HCT116 (cell line): ENCODE data around the gene KCMF1. TPM values are rescaled to one million over a fixed set of nuclear protein-coding genes. Genes with fewer than 3 reads are reported as not detected.

Experiments
- ATAC-seq: fragments of 200-7000 bp; cut with Tn5 transposase; 2 replicates; pipeline ENCODE4 v1.9.1; 2020; ENCODE audit warnings: mild to moderate bottlenecking, moderate library complexity
- BruUV-seq: library from RNA; stranded (reverse); fragments of 400-500 nt; replicated peaks from 2 replicates; lab custom pipeline; 2021; lab: Mats Ljungman, UMichigan
- CTCF ChIA-PET: fragments of 300-600 bp; sonication (Branson Sonifier 250); formaldehyde crosslinking; loops from one replicate; lab custom pipeline; 2021; ENCODE audit warnings: antibody characterized with exemption; lab: Charles Lee
- POLR2A ChIA-PET: fragments of 300-600, 350-600 bp; sonication (Branson Sonifier 250); formaldehyde crosslinking; loops from one replicate; lab custom pipeline; 2021; ENCODE audit warnings: antibody characterized with exemption; lab: Charles Lee
- RAD21 ChIA-PET, 2 experiments: fragments of 300-600 bp; sonication (Branson Sonifier 250); formaldehyde crosslinking; loops; one replicate each; lab custom pipeline; 2023; ENCODE audit warnings: low total read pairs in 2 of 2; ENCODE audit not compliant: uncharacterized antibody in 2 of 2, unreplicated experiment in 2 of 2, low non-redundant PET in 1 of 2; lab: Charles Lee
- DNase-seq: peaks from one replicate; pipeline ENCODE4 v3.0.0-alpha.2; 2010; ENCODE audit warnings: low read depth, low spot score
- H2AFZ ChIP-seq: fragments of 200-600 bp; shearing (Covaris generic), sonication (generic); 2 replicates; pipeline ENCODE4 v1.6.1; 2017; ENCODE audit warnings: low read depth, mixed run types, mixed read lengths, antibody characterized with exemption, low read length; ENCODE audit not compliant: poor library complexity, severe bottlenecking
- H3K27ac ChIP-seq: 2 replicates; pipeline ENCODE4 v1.5.1; 2012; ENCODE audit warnings: low read depth, low read length
- H3K27me3 ChIP-seq: fragments of 200-600 bp; sonication (generic); 2 replicates; pipeline ENCODE4 v1.6.1; 2016; ENCODE audit warnings: mixed run types, low read length, mixed read lengths; ENCODE audit not compliant: insufficient read depth
- H3K36me3 ChIP-seq, 2 experiments: fragments of 200-500 bp in 1 of 2; fragments of 200-600 bp in 1 of 2; sonication (Bioruptor generic) in 1 of 2; sonication (generic) in 1 of 2; 2 replicates each; pipeline versions ENCODE4 v1.5.1 to v1.6.1; 2014 to 2016; ENCODE audit warnings: low read length in 2 of 2, inconsistent platforms in 1 of 2, mixed read lengths in 1 of 2, mixed run types in 1 of 2; ENCODE audit not compliant: insufficient read depth in 2 of 2, control insufficient read depth in 1 of 2
- H3K4me1 ChIP-seq, 2 experiments: fragments of 200-600 bp in 1 of 2; sonication (generic) in 1 of 2; 2 replicates each; pipeline versions ENCODE4 v1.5.1 to v1.6.1; 2012 to 2017; ENCODE audit warnings: low read length in 2 of 2, inconsistent platforms in 1 of 2, mild to moderate bottlenecking in 1 of 2, mixed read lengths in 1 of 2, mixed run types in 1 of 2, moderate library complexity in 1 of 2; ENCODE audit not compliant: insufficient read depth in 2 of 2, control insufficient read depth in 1 of 2
- H3K4me2 ChIP-seq: fragments of 200-600 bp; sonication (generic); 2 replicates; pipeline ENCODE4 v1.6.1; 2017; ENCODE audit warnings: mixed run types, low read length, mixed read lengths
- H3K4me3 ChIP-seq, 2 experiments: fragments of 200-600 bp in 1 of 2; sonication (generic) in 1 of 2; replicated peaks in 1 of 2; 2 replicates each; pipeline ENCODE4 v1.5.1; 2011 to 2016; ENCODE audit warnings: low read length in 2 of 2, control low read depth in 1 of 2, low read depth in 1 of 2, mild to moderate bottlenecking in 1 of 2, mixed read lengths in 1 of 2, mixed run types in 1 of 2
- H3K79me2 ChIP-seq: fragments of 200-600 bp; sonication (generic); 2 replicates; pipeline ENCODE4 v1.6.1; 2017; ENCODE audit warnings: mild to moderate bottlenecking, mixed run types, low read length, moderate library complexity, mixed read lengths; ENCODE audit not compliant: insufficient read depth
- H3K9ac ChIP-seq: fragments of 200-600 bp; sonication (generic); 2 replicates; pipeline ENCODE4 v1.6.1; 2016; ENCODE audit warnings: low read length, mixed read lengths
- H3K9me2 ChIP-seq: fragments of 200-600 bp; sonication (generic), shearing (Covaris generic); 2 replicates; pipeline ENCODE4 v1.6.1; 2017; ENCODE audit warnings: mixed run types, mild to moderate bottlenecking, moderate library complexity; ENCODE audit not compliant: insufficient read depth
- H3K9me3 ChIP-seq, 2 experiments: fragments of 200-500 bp in 1 of 2; fragments of 200-600 bp in 1 of 2; sonication (Bioruptor generic) in 1 of 2; sonication (generic) in 1 of 2; 2 replicates each; pipeline ENCODE4 v1.6.1; 2014 to 2017; ENCODE audit warnings: low read length in 2 of 2, mixed read lengths in 2 of 2, inconsistent platforms in 1 of 2, low read depth in 1 of 2, mild to moderate bottlenecking in 1 of 2, mixed run types in 1 of 2, moderate library complexity in 1 of 2; ENCODE audit not compliant: control insufficient read depth in 1 of 2, insufficient read depth in 1 of 2
- H4K20me1 ChIP-seq: fragments of 200-600 bp; sonication (generic), shearing (Covaris generic); 2 replicates; pipeline ENCODE4 v1.6.1; 2017; ENCODE audit warnings: mixed run types, mild to moderate bottlenecking, moderate library complexity; ENCODE audit not compliant: insufficient read depth
- EGR1 ChIP-seq: IDR thresholded peaks from 2 replicates; pipeline ENCODE4 v1.6.1; 2012; ENCODE audit warnings: low read depth
- EZH2 ChIP-seq: fragments of 200-600 bp; sonication (generic); IDR thresholded peaks from 2 replicates; pipeline ENCODE4 v1.6.1; 2017; ENCODE audit warnings: antibody characterized with exemption, mixed run types
- EZH2phosphoT487 ChIP-seq: fragments of 200-600 bp; IDR thresholded peaks from 2 replicates; pipeline ENCODE4 v1.6.1; 2018; ENCODE audit warnings: antibody characterized with exemption, borderline replicate concordance
- POLR2AphosphoS5 ChIP-seq: IDR thresholded peaks from 2 replicates; pipeline ENCODE4 v1.6.1; 2011; ENCODE audit warnings: mild to moderate bottlenecking, low read depth, low read length, moderate library complexity
- RAD21 ChIP-seq: IDR thresholded peaks from 2 replicates; pipeline ENCODE4 v1.6.1; 2012; ENCODE audit warnings: low read depth, mild to moderate bottlenecking
- SRF ChIP-seq: IDR thresholded peaks from 2 replicates; pipeline ENCODE4 v1.6.1; 2012; ENCODE audit warnings: low read depth
- TCF7L2 ChIP-seq: IDR thresholded peaks from 2 replicates; pipeline ENCODE4 v1.7.0; 2011; ENCODE audit warnings: borderline replicate concordance, inconsistent platforms; ENCODE audit not compliant: insufficient read depth, insufficient read length; ENCODE audit errors: extremely low read depth
- YY1 ChIP-seq: IDR thresholded peaks from 2 replicates; pipeline ENCODE4 v1.6.1; 2011; ENCODE audit warnings: low read length, low read depth, moderate library complexity, mild to moderate bottlenecking; ENCODE audit not compliant: insufficient replicate concordance; ENCODE audit errors: extremely low read depth
- intact Hi-C: fragments of 100-400 bp; cut with micrococcal nuclease; formaldehyde crosslinking; loops from 2 replicates; pipeline ENCODE4 v1.10.0; 2022
- total RNA-seq: library from RNA; stranded (reverse); gene quantifications from one replicate; pipeline ENCODE4 v1.2.1, GENCODE V29; 2021; ENCODE audit not compliant: unreplicated experiment

The KCMF1 gene
- total RNA-seq, 1 experiment from 2014 or later = 119 TPM

DNA sequence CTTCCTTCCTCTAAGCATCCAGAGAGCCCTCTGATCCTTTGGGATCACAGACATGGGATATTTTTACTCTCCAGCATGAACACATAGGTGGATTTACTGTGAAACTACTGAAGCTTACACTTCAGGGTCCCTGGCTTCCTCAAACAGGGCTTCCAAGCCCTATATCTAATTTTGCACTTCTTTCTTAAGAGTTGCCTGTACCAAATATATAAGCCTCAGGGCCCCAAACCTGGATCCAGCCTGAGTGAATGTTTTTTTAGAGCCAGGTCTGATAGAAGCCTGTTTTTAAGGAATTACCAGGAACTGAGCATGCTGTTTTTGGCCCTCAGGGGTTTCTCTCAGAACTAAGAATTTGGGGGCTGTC is 13.2 kb upstream of the KCMF1 start:
- ChIA-PET RAD21 (interaction anchor here (0.6 to 2.1 kb wide), 3 partner anchors 11 to 32 kb away, joined by 3 to 8 read pairs (median 6); no protein-coding TSS in a partner anchor), POLR2A (interaction anchor here (0.8 to 5.5 kb wide), 8 partner anchors 11 to 39 kb away, joined by 3 to 67 read pairs (median 6); partner anchors contain the start of gene KCMF1), CTCF (interaction anchor here (1.6 to 3.1 kb wide), 4 partner anchors 11 to 343 kb away, joined by 4 to 29 read pairs (median 6); no protein-coding TSS in a partner anchor)
- H3K4me2 ChIP-seq = peak overlapping the region; percentile 81
- intact Hi-C loops = loop anchor here (1.0 kb wide), 1 partner anchor 11 kb away; no protein-coding TSS in a partner anchor
- no peaks in the 10 kb centered on the region for H3K27me3 ChIP-seq
- no peaks in the 10 kb centered on the region for H4K20me1 ChIP-seq
- H3K79me2 ChIP-seq = no peaks in the 10 kb centered on the region
- H3K27ac ChIP-seq = peak overlapping the region; percentile 83
- H3K36me3 ChIP-seq = no peaks in the 10 kb centered on the region
- peak overlapping the region in 1 of 2 experiments; percentile 45; a peak in 3 of 4 replicates for H3K4me3 ChIP-seq
- TSS peak; percentile 81 for BruUV-seq
- H3K9ac ChIP-seq = peak overlapping the region; percentile 63
- TF ChIP-seq POLR2AphosphoS5 (no peak; the same call in 1 of the 2 replicates), EGR1 (no peak; the same call in 1 of the 2 replicates), EZH2 (no peak), TCF7L2 (no peak), SRF (no peak), RAD21 (no peak), YY1 (no peak), EZH2phosphoT487 (no peak)
- DNase-seq (no peak), ATAC-seq (no peak)
- H2AFZ ChIP-seq = no peak overlapping the region
- H3K9me3 ChIP-seq = no peaks in the 10 kb centered on the region
- H3K4me1 ChIP-seq = peaks cover 42 to 58% of the 10 kb centered on the region in 2 experiments
- no peaks in the 10 kb centered on the region for H3K9me2 ChIP-seq
